Stimulated activated CD4-positive, alpha-beta T cell treated with anti-CD3 and anti-CD28 coated beads, Interleukin-4, amount 100 ng/mL, for 1 hour (primary cell): ENCODE results near the gene FGFBP1.
A peak's percentile ranks its signal among the peaks of the same experiment; 100 is the strongest.

ENCODE experiments used
- DNase-seq: peaks from one replicate; pipeline ENCODE4 v3.0.0-alpha.2; 2020

FGFBP1 gene

GRCh38 chr4:15938640-15939039 lies at the start of gene FGFBP1:
FGFBP1 (minus strand) TSS chr4:15938740; CDS start chr4:15936632, 2,108 bp downstream.
- DNase-seq, result no peak

GRCh38 chr4:15988222-15988621 lies 49.7 kb upstream of the FGFBP1 start:
- DNase-seq, result no peak

DNA sequence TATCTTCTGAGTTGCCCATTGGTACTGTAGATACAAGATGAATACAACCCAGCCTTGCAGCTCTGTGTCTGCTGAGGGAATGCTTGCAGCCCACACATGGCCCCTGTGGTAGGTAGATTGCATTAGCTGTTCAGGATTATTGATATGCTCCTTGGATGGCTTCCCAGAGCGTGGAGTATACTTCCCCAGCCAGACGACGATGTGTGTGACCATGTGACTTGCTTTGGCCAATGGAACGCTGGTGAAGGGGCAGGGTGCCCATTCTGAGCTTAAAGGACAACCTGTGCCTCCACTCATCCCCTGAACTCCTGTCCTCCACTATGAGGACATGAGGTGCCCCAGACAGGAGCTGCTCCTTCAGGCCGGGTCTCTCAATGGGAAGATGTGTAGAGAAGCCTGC lies 48.4 kb upstream of the FGFBP1 start:
- DNase-seq, result no peak

DNA sequence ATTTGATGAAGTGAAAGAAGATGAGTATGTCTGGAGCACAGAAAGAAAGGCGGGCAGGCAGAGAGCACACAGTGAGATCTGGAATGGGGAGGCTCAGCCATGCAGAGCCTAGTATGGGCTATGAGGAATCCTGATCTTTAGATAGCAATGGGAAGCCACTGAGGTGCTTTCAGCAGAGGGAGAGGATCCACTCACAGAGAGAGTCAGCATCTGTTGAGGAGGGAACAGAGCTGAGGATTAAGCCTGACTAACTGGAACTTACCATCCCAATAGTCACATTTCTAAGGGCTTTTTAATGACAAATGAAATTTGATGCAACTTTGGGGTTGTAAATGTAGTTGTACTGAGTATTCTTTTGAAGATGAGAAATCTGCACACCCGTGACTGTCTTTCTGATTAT lies 45.1 kb upstream of the FGFBP1 start:
- DNase-seq, result no peak

- no peak for DNase-seq
These were observed 44.4 kb upstream of the FGFBP1 start for GRCh38 chr4:15982842-15983524.

GRCh38 chr4:15976456-15977447 lies 38.2 kb upstream of the FGFBP1 start:
- no peak for DNase-seq

DNA sequence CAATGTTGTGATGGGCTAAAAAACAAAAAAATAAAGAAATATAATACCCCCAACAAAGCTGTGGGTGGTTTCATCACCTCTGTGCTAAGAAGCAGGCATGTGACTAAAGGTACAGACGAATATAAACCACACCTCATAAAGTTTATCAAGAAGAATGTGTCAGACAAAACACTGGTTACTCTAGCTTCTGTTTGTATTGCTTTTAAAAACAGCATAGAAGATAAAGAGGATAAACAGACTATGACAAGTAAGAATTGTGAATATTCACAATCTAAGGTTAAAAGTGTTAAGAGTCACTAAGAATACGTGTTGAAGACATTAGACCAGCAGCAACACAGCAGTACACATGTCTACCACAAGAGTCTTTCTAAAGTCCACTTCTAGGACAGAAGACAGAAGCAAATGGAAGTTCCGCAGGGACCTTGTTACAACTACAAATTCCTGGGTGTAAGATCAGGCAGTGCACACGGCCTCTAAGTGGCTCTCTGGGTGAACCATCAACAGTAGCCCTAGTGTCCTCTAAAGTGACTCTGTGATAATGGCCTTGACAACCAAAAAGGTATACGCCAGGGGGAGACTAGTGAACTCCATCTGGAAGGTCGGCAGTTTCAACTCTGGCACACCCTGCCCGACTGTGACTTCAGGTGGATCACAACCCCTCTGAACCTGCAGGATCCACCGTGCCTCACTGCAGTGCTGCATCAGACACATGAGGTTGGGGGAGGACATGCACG lies 32.7 kb upstream of the FGFBP1 start:
- DNase-seq, result no peak

DNA sequence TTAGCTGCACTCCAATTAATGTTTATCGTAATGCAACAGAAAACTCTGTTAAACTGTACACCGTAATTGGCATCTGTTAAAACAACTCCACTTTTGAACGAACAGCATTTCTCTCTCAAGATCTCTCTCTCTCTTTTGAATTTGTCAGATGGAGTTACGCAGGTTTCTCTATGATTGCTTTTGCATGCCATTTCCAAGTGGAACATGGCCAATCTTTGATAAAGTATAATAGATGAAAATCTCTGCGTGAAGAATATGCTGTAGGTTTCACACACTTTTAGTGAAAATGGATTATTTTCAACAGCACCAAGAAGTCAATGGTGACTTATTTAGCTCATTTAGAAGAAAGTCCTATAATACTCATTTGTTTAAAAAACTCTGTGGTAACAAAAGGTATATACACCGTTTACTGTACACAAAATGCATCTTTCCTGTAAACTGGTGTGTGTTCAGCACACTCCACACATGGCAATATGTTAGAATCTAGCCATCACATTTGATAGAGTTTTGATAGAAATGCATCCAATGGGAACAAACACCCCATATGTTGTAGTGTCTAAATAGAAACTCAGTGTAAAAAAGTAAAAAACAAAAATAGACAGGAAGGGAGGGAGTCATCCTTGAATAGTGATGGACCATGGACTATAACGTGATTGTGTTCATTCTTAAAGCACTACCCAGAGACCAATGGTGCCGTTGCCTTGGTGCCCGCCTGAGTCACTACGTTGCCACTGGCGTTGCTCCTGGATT lies 30.2 kb upstream of the FGFBP1 start:
- DNase-seq, result no peak

- DNase-seq, result no peak
These were observed 26.8 kb upstream of the FGFBP1 start for GRCh38 chr4:15965325-15965724.

DNA sequence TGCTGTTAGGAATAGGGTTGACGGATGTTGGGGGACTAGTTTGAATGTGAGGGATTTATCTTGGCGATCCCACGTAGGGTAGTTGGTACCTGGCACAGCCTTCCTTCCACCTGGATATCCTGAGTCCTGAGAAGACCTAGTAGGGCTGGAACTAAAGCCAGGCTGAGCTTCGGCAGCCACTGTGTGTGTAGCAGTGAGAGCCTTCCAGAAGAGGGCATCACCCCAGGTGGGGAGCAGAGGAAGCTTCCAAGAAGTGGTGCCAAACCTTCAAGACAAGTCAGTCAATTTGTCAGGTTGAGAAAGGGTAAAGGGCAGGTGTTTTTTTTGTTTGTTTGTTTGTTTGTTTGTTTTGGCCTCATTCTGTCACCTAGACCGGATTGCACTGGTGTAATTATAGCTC lies 25.6 kb upstream of the FGFBP1 start:
- DNase-seq, result no peak

- DNase-seq, result peak; percentile 11
These were observed 25.0 kb upstream of the FGFBP1 start for GRCh38 chr4:15963576-15963975.

DNA sequence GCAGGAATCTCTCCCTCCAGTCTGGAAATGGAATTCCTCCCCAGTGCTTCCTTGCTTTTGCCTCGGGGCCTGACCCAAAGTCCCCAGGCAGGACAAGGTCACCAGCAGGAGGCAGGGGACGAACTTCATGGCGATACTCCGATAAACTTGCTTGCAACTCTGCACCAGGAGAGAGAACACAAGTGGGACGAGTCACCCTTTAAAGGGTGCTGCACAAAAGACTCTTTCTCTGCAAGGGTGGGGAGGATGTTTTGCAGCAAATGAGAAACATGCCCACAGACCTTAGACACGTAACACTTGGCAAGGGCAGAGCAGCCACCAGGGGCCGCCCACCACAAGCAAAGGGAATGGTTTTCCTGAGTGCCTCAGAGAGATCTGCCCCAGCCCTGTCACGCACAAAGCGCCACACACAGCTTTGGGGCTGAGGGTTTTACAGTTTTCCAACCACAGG lies 24.5 kb upstream of the FGFBP1 start, which contains the start of gene FGFBP2:
Gene FGFBP2 (minus strand): TSS at position 175 of the 451 bp plus-strand sequence. CDS start 46 bp downstream, at position 129.
- DNase-seq, result peak; percentile 49

- no peak for DNase-seq
These were observed 23.4 kb upstream of the FGFBP1 start for GRCh38 chr4:15961781-15962510.

- no peak for DNase-seq
These were observed 20.0 kb upstream of the FGFBP1 start for GRCh38 chr4:15958562-15958961.

- DNase-seq, result peak; percentile 80
These were observed 17.8 kb upstream of the FGFBP1 start for GRCh38 chr4:15956179-15956850.

DNA sequence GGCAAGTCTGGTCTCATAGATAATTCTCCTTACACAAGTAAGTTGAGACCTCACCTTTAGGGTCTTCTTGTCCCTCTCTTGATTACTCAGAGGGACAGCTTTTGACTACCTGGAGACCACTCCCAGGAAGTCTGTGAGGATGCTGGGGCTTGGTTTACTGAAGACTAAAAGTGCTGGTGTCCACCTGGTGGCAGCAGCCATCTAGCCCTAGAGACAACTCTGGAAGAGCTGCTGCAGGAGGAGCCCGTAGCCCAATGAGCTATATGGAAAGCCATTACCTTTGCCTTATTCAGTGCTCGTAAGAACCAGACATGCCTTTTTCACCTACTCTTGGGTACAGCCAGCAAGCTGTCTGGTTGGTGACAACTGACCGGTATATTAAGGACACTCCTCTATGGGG lies 17.1 kb upstream of the FGFBP1 start:
- DNase-seq, result no peak

GRCh38 chr4:15953625-15954024 lies 15.1 kb upstream of the FGFBP1 start:
- DNase-seq, result no peak

DNA sequence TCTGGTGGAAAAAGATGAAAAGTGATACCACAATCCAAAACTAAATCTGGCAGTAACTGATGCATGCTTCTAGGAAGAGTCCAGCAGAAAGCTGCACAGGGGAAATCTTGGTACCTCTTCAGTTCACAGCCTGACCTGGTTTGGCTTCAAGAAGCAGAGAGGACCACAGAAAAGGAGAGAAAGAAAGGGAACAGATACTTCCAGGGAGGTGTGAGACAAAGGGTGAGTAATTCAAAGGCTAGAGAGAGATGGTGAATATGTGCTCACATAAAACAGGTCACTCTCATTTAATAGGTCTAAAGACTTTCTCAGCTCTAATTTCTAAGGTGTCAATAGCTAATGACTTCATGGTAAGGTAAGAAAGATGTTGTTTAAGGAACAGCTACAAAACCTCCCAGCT lies 13.2 kb upstream of the FGFBP1 start:
- no peak for DNase-seq

DNA sequence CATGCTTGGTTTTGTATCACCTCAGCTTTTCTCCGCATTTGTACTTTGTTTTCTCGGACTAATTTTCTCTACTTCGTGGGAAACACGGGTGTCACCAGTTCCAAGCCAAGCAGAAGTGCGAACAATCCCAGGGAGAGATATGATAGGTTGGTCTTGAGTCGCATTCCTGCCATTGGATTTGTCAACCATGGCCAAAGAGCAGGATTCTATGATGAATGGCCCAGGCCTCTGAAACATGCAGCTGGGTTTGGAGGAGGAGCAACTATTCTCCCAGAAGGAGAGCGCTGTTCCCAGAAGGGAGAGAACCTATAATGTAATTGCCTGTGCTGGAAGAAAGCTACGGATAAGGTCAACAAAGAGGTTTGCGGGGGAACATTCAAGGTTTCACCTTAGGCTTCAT lies 10.3 kb upstream of the FGFBP1 start:
- no peak for DNase-seq

DNA sequence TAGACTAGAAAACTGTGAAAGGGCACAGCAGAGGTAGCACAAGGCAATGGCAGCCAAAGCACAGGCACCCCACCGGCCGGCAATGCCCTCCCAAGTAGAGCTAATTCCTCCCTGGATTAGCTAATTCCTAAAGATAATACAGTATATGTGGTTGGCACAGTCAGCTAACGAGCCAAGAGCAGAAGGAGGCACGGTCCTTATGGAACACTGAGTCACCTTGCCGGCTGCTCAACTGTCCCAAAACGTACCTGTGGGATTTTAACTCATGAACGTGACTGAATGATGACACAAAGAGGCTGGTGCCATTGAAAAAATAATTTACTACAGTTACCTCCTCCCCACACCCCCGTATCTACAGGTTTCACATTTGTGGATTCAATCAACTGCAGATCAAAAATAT lies 9.1 kb upstream of the FGFBP1 start:
- DNase-seq, result no peak

GRCh38 chr4:15945516-15945915 lies 7.0 kb upstream of the FGFBP1 start:
- DNase-seq, result no peak
